ENCODE results near the gene AGBL1.

Gene AGBL1

DNA sequence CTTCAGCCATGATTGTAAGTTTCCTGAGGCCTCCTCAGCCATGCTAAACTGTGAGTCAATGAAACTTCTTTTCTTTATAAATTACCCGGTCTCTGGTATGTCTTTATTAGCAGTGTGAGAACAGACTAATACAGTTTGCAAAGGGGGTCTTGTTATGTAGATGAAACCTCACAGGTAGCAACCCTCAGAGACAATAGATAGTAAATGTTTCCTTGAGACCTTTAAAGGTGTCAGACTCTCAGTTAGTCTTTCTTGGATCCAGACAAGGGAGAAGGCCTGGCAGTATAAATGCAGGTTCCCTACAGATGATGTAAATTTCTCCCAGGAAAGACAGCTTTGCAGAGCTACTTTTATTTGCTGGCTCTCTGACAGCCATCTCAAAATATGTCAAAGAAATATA lies 510.8 kb downstream of the AGBL1 start:
- H3K4me1 Mint-ChIP-seq: no peaks in the 10 kb centered on the region
- peaks cover 4% of the 10 kb centered on the region for H3K9me3 Mint-ChIP-seq
- no peaks in the 10 kb centered on the region for H3K36me3 Mint-ChIP-seq (ENCODE audit: insufficient read depth)
- no peak for DNase-seq (ENCODE audit: low spot score in 2 of 2)
- no peaks in the 10 kb centered on the region for H3K27me3 Mint-ChIP-seq
- no peak for ATAC-seq (replicated peaks; ENCODE audit: extremely low read depth, poor library complexity, severe bottlenecking)
- H3K27ac Mint-ChIP-seq (ENCODE audit: low read depth): no peak overlapping the region
- no peak overlapping the region for H3K4me3 Mint-ChIP-seq

DNA sequence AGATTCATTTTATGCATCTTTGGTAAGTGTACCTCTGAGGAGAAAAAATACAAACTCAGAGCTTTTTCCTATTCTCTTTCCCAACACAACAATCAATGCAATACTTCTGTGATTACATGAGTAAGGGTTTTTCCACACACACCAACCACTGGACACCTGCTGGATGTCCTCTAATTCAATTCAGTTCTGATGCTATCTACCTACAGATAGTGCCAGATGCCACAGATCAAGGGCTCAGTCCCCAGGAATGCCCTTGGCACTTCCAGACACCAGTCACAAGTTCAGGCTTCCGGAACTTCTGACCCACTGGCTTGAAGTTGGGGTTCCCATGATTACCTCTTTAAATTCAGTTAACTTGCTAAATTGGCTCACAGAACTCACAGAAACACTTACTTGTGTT lies 511.5 kb downstream of the AGBL1 start:
- H3K4me1 Mint-ChIP-seq: no peaks in the 10 kb centered on the region
- H3K9me3 Mint-ChIP-seq: peaks cover 4% of the 10 kb centered on the region
- no peaks in the 10 kb centered on the region for H3K36me3 Mint-ChIP-seq (ENCODE audit: insufficient read depth)
- no peak for ATAC-seq (replicated peaks; ENCODE audit: extremely low read depth, poor library complexity, severe bottlenecking)
- no peaks in the 10 kb centered on the region for H3K27me3 Mint-ChIP-seq
- H3K27ac Mint-ChIP-seq (ENCODE audit: low read depth): no peak overlapping the region
- H3K4me3 Mint-ChIP-seq: no peak overlapping the region
- DNase-seq (ENCODE audit: low spot score in 2 of 2): no peak

DNA sequence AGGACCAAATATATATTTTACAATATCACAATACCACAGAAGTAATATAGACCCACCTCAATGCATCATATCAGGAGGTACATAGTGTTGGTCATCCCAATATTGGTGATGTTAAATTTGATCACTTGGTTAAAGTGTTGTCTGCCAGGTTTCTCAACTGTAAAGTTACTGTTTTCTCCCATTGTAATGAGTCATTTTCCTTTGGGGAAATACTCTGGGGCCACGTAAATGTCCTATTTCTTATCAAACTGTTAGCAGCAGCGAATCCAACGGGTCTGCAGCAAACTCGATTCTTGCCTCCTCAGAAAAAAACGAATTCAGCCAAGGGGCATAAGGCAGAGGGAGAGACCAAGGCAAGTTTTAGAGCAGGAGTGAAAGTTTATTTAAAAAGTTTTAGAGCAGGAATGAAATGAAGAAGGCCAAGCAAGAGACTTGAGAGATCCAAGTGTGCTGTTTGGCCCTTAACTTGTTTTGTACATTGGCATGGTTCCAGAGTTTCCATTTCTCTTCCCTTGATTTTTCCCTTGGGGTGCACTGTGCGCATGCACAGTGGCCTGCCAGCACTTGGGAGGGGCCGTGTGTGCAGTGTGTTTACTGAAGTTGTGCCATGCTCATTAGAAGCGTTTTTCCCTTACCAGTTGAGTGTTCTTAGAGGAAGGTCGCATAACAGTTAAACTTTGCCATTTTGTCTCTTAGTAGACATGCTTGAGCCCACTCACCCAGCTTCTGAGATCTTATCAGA lies 512.5 kb downstream of the AGBL1 start:
- ATAC-seq (replicated peaks; ENCODE audit: extremely low read depth, poor library complexity, severe bottlenecking) (no peak), DNase-seq (ENCODE audit: low spot score in 2 of 2) (no peak)
- no peaks in the 10 kb centered on the region for H3K4me1 Mint-ChIP-seq
- H3K36me3 Mint-ChIP-seq (ENCODE audit: insufficient read depth): no peaks in the 10 kb centered on the region
- H3K9me3 Mint-ChIP-seq: peaks cover 4% of the 10 kb centered on the region
- H3K4me3 Mint-ChIP-seq: no peak overlapping the region
- no peaks in the 10 kb centered on the region for H3K27me3 Mint-ChIP-seq
- no peak overlapping the region for H3K27ac Mint-ChIP-seq (ENCODE audit: low read depth)

DNA sequence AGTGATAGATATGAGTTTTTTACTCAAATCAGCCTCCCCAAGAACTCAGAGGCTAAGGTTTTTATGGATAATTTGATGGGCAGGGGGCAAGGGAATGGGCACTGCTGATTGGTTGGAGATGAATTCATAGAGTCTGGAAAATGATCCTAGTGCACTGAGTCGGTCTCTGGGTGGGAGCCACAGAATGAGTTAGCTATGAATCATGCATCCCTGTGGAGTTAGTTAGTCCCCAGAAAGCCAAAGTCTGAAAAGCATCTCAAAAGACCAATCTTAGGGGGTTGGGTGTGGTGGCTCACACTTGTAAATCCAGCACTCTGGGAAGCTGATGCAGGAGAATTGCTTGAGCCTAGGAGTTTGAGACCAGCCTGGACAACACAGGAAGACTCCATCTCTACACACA lies 516.1 kb downstream of the AGBL1 start:
- H3K4me3 Mint-ChIP-seq: no peak overlapping the region
- no peak for DNase-seq (ENCODE audit: low spot score in 2 of 2)
- H3K27ac Mint-ChIP-seq (ENCODE audit: low read depth): no peak overlapping the region
- no peak for ATAC-seq (replicated peaks; ENCODE audit: extremely low read depth, poor library complexity, severe bottlenecking)
- no peaks in the 10 kb centered on the region for H3K36me3 Mint-ChIP-seq (ENCODE audit: insufficient read depth)
- H3K4me1 Mint-ChIP-seq: no peaks in the 10 kb centered on the region
- no peaks in the 10 kb centered on the region for H3K9me3 Mint-ChIP-seq
- no peaks in the 10 kb centered on the region for H3K27me3 Mint-ChIP-seq

DNA sequence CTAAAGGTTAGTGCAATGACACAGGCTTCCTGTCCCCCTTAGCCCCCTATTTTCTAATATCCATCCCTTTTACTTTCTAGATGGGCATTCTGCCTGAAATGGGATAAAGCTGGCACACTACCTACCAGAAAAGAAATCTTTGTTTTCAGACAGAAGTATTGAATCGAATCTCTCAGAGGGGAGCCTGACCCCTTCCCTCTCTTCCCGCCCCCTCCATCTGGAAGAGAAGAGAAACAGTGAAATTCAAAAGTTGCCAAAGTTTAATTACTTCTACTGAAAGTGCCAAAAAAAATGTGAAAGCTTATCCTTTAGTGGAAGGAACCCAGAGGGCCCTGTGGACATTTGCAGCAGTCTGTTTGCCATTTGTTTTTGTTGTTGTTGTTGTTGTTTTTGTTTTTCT lies 523.8 kb downstream of the AGBL1 start:
- Mint-ChIP-seq H3K27me3 (peaks cover 12% of the 10 kb centered on the region), H3K4me3 (no peak overlapping the region), H3K27ac (ENCODE audit: low read depth) (no peak overlapping the region), H3K9me3 (no peaks in the 10 kb centered on the region), H3K36me3 (ENCODE audit: insufficient read depth) (no peaks in the 10 kb centered on the region), H3K4me1 (no peaks in the 10 kb centered on the region)
- DNase-seq (ENCODE audit: low spot score in 2 of 2) (no peak), ATAC-seq (replicated peaks; ENCODE audit: extremely low read depth, poor library complexity, severe bottlenecking) (no peak)

DNA sequence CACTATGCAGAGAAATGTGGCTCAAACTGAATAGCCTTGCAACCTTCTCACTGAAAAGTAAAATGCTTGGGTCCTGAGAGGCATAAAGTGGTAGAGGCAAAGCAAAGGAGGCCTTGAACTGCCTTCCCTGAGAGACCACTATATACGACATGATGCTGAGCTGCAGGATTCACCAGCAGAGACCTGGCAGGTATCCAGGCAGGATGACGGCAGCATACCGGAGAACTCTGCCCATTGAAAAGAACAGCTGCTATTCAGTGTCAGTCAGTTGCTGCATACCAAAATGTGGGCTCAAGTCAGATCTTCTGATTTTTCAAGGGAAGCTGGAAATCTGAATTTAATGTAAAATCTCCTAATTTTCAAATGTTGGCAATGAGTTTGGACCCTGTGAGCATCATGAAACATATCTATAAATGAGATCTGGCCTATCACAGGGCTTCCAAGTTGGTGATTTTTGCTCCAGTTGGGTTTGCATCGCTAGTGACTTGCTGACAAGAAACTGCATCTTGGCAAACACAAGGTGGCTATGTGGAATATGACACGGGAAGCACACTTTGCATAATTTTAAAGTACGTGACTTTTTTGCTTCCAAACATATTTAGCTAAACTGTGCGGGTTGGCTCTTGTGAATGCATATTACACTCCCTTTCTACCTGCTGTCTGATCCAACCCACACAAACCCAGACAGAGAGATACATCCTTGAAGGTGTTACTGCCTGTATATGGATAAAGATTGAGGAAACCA lies 529.0 kb downstream of the AGBL1 start:
- ATAC-seq (replicated peaks; ENCODE audit: extremely low read depth, poor library complexity, severe bottlenecking) (no peak), DNase-seq (ENCODE audit: low spot score in 2 of 2) (no peak)
- Mint-ChIP-seq H3K27me3 (peaks cover 12% of the 10 kb centered on the region), H3K4me3 (no peak overlapping the region), H3K4me1 (peaks cover 41% of the 10 kb centered on the region), H3K36me3 (ENCODE audit: insufficient read depth) (peaks cover 2% of the 10 kb centered on the region), H3K27ac (ENCODE audit: low read depth) (no peak overlapping the region), H3K9me3 (no peaks in the 10 kb centered on the region)

DNA sequence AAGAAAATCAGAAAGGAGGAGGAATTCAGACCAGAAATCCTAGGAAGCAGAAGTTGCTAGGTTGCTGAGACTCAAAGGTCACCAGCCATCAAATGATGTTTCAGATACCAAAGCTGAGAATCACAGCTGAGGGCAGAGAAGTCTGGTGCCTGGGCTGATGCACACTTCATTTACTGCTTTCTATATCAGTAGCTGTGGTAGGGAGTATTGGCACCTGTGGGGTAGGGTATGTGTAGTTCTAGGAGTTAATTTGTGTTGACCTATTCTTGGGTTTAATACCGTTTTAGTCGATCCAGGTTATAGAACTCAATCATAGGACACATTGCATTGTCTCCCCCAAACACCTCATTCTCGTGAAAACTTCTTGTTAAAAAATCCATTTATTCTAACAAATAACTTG lies 529.6 kb downstream of the AGBL1 start:
- no peak for ATAC-seq (replicated peaks; ENCODE audit: extremely low read depth, poor library complexity, severe bottlenecking)
- Mint-ChIP-seq H3K4me3 (no peak overlapping the region), H3K36me3 (ENCODE audit: insufficient read depth) (peaks cover 2% of the 10 kb centered on the region), H3K27me3 (peaks cover 12% of the 10 kb centered on the region), H3K4me1 (peaks cover 41% of the 10 kb centered on the region), H3K27ac (ENCODE audit: low read depth) (no peak overlapping the region), H3K9me3 (no peaks in the 10 kb centered on the region)
- no peak for DNase-seq (ENCODE audit: low spot score in 2 of 2)

DNA sequence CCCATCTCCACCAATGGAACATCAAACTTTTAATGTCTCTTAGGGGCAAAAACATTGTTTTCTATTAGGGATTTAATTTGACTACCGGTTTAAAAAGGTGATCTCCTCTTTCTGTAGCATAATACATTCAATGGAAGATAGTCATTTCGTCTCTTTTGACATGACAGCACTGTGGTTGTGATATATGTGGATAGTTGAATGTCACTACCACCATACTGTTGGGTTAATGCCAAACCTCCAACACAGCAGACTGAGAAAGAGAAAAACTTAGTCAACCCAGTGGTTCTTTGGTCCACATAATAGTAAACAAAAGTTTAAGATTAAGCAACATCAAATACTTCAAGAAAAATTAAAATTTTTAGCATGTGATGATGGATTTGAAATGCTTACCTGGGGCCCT lies 530.4 kb downstream of the AGBL1 start:
- ATAC-seq (replicated peaks; ENCODE audit: extremely low read depth, poor library complexity, severe bottlenecking): no peak

DNA sequence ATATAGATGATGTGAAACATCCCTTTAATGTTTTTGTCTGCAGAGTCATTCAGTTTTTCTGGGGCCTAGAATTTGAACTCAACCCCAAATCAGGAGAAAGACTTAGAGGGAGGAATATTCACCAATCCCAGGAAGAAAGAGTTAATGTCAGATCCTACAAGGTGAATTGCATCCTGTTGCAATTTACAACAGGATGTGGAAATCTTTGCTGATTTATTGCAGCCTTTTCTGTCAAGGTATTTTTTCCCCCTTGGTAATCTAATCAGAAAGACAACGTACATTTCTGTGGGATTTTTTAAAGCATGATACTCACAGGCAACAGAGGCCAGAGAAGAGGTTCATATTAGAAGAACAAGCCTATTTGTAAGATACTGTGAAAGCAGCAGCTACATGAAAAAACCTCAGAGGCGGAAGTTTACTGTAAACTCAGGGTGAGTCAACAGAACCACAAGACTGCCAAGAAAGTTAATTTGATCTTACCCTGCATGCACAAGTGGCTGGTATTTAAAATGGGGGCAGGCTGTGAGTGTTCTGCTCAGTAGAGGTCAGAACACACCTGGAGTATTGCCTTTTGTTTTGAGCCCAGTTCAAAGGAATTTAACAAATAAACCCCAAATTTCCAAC lies 531.9 kb downstream of the AGBL1 start:
- Mint-ChIP-seq H3K36me3 (ENCODE audit: insufficient read depth) (peaks cover 4% of the 10 kb centered on the region), H3K27ac (ENCODE audit: low read depth) (peak overlapping the region; percentile 19), H3K4me3 (no peak overlapping the region), H3K4me1 (peaks cover 64% of the 10 kb centered on the region), H3K9me3 (peaks cover 11% of the 10 kb centered on the region), H3K27me3 (peaks cover 8% of the 10 kb centered on the region)
- ATAC-seq (replicated peaks; ENCODE audit: extremely low read depth, poor library complexity, severe bottlenecking): peak; percentile 92
- DNase-seq (ENCODE audit: low spot score in 2 of 2): peak in 1 of 2 donors; percentile 31

More for the DNA sequence above, 530.4 kb downstream of the AGBL1 start:
- peaks cover 7% of the 10 kb centered on the region for H3K9me3 Mint-ChIP-seq
- no peak for DNase-seq (ENCODE audit: low spot score in 2 of 2)
- H3K27me3 Mint-ChIP-seq: peaks cover 12% of the 10 kb centered on the region
- H3K27ac Mint-ChIP-seq (ENCODE audit: low read depth): no peak overlapping the region
- H3K4me1 Mint-ChIP-seq: peaks cover 49% of the 10 kb centered on the region
- H3K4me3 Mint-ChIP-seq: no peak overlapping the region
- H3K36me3 Mint-ChIP-seq (ENCODE audit: insufficient read depth): peaks cover 2% of the 10 kb centered on the region

DNA sequence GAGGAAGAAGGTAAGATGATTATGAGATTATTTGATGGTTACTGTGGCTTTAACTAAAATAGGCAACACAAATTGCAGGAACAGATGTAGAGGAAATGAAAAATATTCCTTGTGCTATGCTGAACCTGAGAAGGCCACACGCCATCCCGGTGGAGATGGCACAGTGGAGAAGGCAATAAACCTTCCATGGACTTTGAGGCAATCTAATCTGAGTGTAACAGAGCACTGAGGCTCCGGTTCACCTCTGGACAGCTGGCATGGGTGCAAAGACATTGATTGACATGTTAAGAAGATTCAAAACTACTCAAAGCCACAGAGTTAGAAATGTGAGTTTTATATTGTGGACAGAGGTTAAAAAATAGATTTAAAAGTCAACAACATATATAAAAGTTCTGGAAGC lies 535.7 kb downstream of the AGBL1 start:
- H3K4me1 Mint-ChIP-seq: peaks cover 63% of the 10 kb centered on the region
- peak overlapping the region; percentile 85 for H3K27ac Mint-ChIP-seq (ENCODE audit: low read depth)
- no peak for DNase-seq (ENCODE audit: low spot score in 2 of 2)
- ATAC-seq (replicated peaks; ENCODE audit: extremely low read depth, poor library complexity, severe bottlenecking): no peak
- peaks cover 2% of the 10 kb centered on the region for H3K36me3 Mint-ChIP-seq (ENCODE audit: insufficient read depth)
- H3K27me3 Mint-ChIP-seq: no peaks in the 10 kb centered on the region
- peaks cover 11% of the 10 kb centered on the region for H3K9me3 Mint-ChIP-seq
- H3K4me3 Mint-ChIP-seq: peak overlapping the region; percentile 70

DNA sequence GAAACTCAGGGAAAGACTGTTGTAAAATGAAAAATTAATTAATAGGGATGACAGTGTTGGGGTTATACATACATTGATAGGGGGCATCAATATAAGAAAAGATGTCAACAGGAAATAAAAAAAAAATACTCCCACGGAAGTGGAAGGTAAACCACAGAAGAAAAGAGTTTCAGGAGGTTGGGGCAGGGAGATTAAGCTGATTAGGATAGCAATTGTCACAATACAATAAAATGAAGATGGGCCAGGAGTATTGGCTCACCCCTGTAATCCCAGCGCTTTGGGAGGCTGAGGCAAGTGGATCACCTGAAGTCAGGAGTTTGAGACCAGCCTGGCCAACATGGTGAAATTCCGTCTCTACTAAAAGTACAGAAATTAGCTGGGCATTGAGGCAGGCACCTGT lies 536.1 kb downstream of the AGBL1 start:
- H3K36me3 Mint-ChIP-seq (ENCODE audit: insufficient read depth): peaks cover 2% of the 10 kb centered on the region
- peaks cover 64% of the 10 kb centered on the region for H3K4me1 Mint-ChIP-seq
- DNase-seq (ENCODE audit: low spot score in 2 of 2) (no peak), ATAC-seq (replicated peaks; ENCODE audit: extremely low read depth, poor library complexity, severe bottlenecking) (no peak)
- peak overlapping the region; percentile 85 for H3K27ac Mint-ChIP-seq (ENCODE audit: low read depth)
- H3K27me3 Mint-ChIP-seq: no peaks in the 10 kb centered on the region
- H3K9me3 Mint-ChIP-seq: peaks cover 11% of the 10 kb centered on the region
- H3K4me3 Mint-ChIP-seq: peak overlapping the region; percentile 70

DNA sequence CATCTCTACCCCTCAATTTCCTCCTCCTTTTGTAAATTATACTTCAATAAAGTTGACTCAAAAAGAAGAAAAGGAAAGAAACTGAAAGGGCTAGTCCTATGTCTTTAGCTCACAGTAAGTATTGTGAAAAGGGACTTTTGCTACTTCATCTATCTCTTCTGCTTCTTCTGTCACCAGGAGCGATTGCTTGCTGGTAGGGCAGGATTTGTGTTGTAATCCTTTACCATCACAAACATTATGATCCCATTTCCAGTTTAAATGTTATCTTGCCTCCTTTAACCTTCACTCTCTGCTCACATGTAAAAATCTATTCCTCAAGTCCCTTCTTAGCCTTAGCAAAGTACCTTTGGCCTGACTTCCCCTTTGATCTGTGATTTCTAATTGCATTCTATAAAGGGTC lies 537.1 kb downstream of the AGBL1 start:
- peaks cover 11% of the 10 kb centered on the region for H3K9me3 Mint-ChIP-seq
- peaks cover 2% of the 10 kb centered on the region for H3K36me3 Mint-ChIP-seq (ENCODE audit: insufficient read depth)
- peak overlapping the region; percentile 63 for H3K27ac Mint-ChIP-seq (ENCODE audit: low read depth)
- peaks cover 59% of the 10 kb centered on the region for H3K4me1 Mint-ChIP-seq
- H3K4me3 Mint-ChIP-seq: no peak overlapping the region
- DNase-seq (ENCODE audit: low spot score in 2 of 2) (no peak), ATAC-seq (replicated peaks; ENCODE audit: extremely low read depth, poor library complexity, severe bottlenecking) (no peak)
- H3K27me3 Mint-ChIP-seq: no peaks in the 10 kb centered on the region

DNA sequence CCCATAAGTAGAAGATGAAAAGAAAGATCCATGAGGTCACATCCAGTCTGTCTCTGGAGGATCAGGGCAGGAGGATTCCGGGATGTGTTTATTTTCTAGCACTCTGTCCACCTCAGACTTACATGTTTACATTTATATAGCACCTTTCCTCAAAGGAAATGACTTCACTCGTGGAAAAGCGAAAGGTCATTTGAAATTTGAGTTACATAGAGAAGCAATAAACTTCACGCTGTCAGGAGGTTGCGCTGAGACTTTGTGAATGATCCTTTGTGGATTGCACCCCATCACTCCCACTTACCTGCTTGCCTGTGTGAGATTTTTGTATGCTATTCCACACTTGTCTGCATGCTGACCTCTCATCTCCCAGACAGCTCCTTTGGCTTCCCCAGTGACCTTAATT lies 540.5 kb downstream of the AGBL1 start:
- ATAC-seq (replicated peaks; ENCODE audit: extremely low read depth, poor library complexity, severe bottlenecking) (no peak), DNase-seq (ENCODE audit: low spot score in 2 of 2) (no peak)
- Mint-ChIP-seq H3K4me1 (peaks cover 53% of the 10 kb centered on the region), H3K9me3 (peaks cover 3% of the 10 kb centered on the region), H3K4me3 (no peak overlapping the region), H3K27ac (ENCODE audit: low read depth) (no peak overlapping the region), H3K27me3 (no peaks in the 10 kb centered on the region), H3K36me3 (ENCODE audit: insufficient read depth) (peaks cover 5% of the 10 kb centered on the region)

Data from central memory CD8-positive, alpha-beta T cell (primary cell).